Measurements from ENCODE around the gene PIK3R3. TPM values are rescaled to one million over a fixed set of nuclear protein-coding genes. Genes with fewer than 3 reads are reported as not detected.

The PIK3R3 gene
- total and polyA plus RNA-seq, 2 experiments from 2014 or later: 6.4 to 11.5 TPM

GRCh38 chr1:46010611-46011010 is 121.8 kb downstream of the PIK3R3 start:
- peaks cover 20% of the 10 kb centered on the region for H3K36me3 ChIP-seq
- DNase-seq (ENCODE audit: low read depth in 1 of 2, low spot score in 1 of 2): no peak

GRCh38 chr1:46008585-46008984 is 123.8 kb downstream of the PIK3R3 start:
- peaks cover 15% of the 10 kb centered on the region for H3K4me1 ChIP-seq (ENCODE audit: low read depth)
- H3K36me3 ChIP-seq: peaks cover 26% of the 10 kb centered on the region
- H3K4me3 ChIP-seq: no peak overlapping the region
- H3K27ac ChIP-seq: peak overlapping the region; percentile 63
- no peaks in the 10 kb centered on the region for H3K9me3 ChIP-seq (ENCODE audit: low read depth)
- H3K27me3 ChIP-seq: no peaks in the 10 kb centered on the region
- no peak for DNase-seq (ENCODE audit: low read depth in 1 of 2, low spot score in 1 of 2)
- TF ChIP-seq CTCF (IDR thresholded peaks at IDR 0.05; ENCODE audit: low read depth, low read length): no peak

More at GRCh38 chr1:46010611-46011010, 121.8 kb downstream of the PIK3R3 start:
- no peak overlapping the region for H3K4me3 ChIP-seq
- TF ChIP-seq CTCF (IDR thresholded peaks at IDR 0.05; ENCODE audit: low read depth, low read length): no peak
- no peak overlapping the region for H3K27ac ChIP-seq
- no peaks in the 10 kb centered on the region for H3K9me3 ChIP-seq (ENCODE audit: low read depth)
- H3K27me3 ChIP-seq: no peaks in the 10 kb centered on the region
- H3K4me1 ChIP-seq (ENCODE audit: low read depth): peaks cover 14% of the 10 kb centered on the region

GRCh38 chr1:46005594-46005993 is 126.8 kb downstream of the PIK3R3 start:
- peaks cover 9% of the 10 kb centered on the region for H3K4me1 ChIP-seq (ENCODE audit: low read depth)
- no peak overlapping the region for H3K4me3 ChIP-seq
- H3K27me3 ChIP-seq: no peaks in the 10 kb centered on the region
- H3K9me3 ChIP-seq (ENCODE audit: low read depth): no peaks in the 10 kb centered on the region
- H3K36me3 ChIP-seq: peaks cover 25% of the 10 kb centered on the region
- H3K27ac ChIP-seq: peak overlapping the region; percentile 8
- no peak for TF ChIP-seq CTCF (IDR thresholded peaks at IDR 0.05; ENCODE audit: low read depth, low read length)
- DNase-seq (ENCODE audit: low read depth in 1 of 2, low spot score in 1 of 2): no peak

GRCh38 chr1:46004492-46004891 is 127.9 kb downstream of the PIK3R3 start:
- TF ChIP-seq CTCF (IDR thresholded peaks at IDR 0.05; ENCODE audit: low read depth, low read length): no peak
- Histone ChIP-seq H3K27ac (no peak overlapping the region), H3K4me1 (ENCODE audit: low read depth) (peaks cover 9% of the 10 kb centered on the region), H3K4me3 (no peak overlapping the region), H3K27me3 (no peaks in the 10 kb centered on the region), H3K9me3 (ENCODE audit: low read depth) (no peaks in the 10 kb centered on the region), H3K36me3 (peaks cover 25% of the 10 kb centered on the region)
- no peak for DNase-seq (ENCODE audit: low read depth in 1 of 2, low spot score in 1 of 2)

- Histone ChIP-seq H3K9me3 (ENCODE audit: low read depth) (no peaks in the 10 kb centered on the region), H3K27ac (no peak overlapping the region), H3K4me3 (no peak overlapping the region), H3K36me3 (peaks cover 28% of the 10 kb centered on the region), H3K27me3 (no peaks in the 10 kb centered on the region), H3K4me1 (ENCODE audit: low read depth) (peaks cover 6% of the 10 kb centered on the region)
- no peak for DNase-seq (ENCODE audit: low read depth in 1 of 2, low spot score in 1 of 2)
- TF ChIP-seq CTCF (IDR thresholded peaks at IDR 0.05; ENCODE audit: low read depth, low read length): no peak
Measured at GRCh38 chr1:46003315-46003714, 129.1 kb downstream of the PIK3R3 start.

Data from cardiac muscle cell (in vitro differentiated cells and primary cell).